Esophagus (tissue), 2 donors: Measurements from ENCODE around the gene CCDC89. TPM values are rescaled to one million over a fixed set of nuclear protein-coding genes. Genes with fewer than 3 reads are reported as not detected.
"Not testable (repeated sequence)": the region's sequence is repeated elsewhere in the genome, so short reads cannot be mapped to it uniquely, and the experiment has no call there.

Experiments used
- H3K27ac ChIP-seq, 2 donors: one replicate each; pipeline ENCODE4 v1.5.1; 2013; ENCODE audit warnings: low read depth in 2 of 2, mild to moderate bottlenecking in 2 of 2, inconsistent platforms in 1 of 2, low read length in 1 of 2, moderate library complexity in 1 of 2
- H3K27me3 ChIP-seq, 2 donors: one replicate each; pipeline ENCODE4 v1.6.1; 2013; ENCODE audit warnings: low read length in 2 of 2, control low read depth in 1 of 2, mild to moderate bottlenecking in 1 of 2; ENCODE audit not compliant: insufficient read depth in 2 of 2, control insufficient read depth in 1 of 2
- H3K36me3 ChIP-seq, 2 donors: one replicate each; pipeline ENCODE4 v1.6.1; 2013; ENCODE audit warnings: low read length in 1 of 2; ENCODE audit not compliant: control insufficient read depth in 2 of 2, insufficient read depth in 2 of 2
- H3K4me1 ChIP-seq, 2 donors: one replicate each; pipeline ENCODE4 v1.6.1; 2013; ENCODE audit warnings: low read length in 1 of 2; ENCODE audit not compliant: control insufficient read depth in 2 of 2, insufficient read depth in 2 of 2
- H3K4me3 ChIP-seq, 2 donors: one replicate each; pipeline ENCODE4 v1.5.1; 2013; ENCODE audit warnings: low read length in 2 of 2, mild to moderate bottlenecking in 2 of 2, low read depth in 1 of 2, moderate library complexity in 1 of 2
- H3K9me3 ChIP-seq, 2 donors: one replicate each; pipeline ENCODE4 v1.6.1; 2013; ENCODE audit warnings: mild to moderate bottlenecking in 2 of 2, low read depth in 1 of 2, low read length in 1 of 2, moderate library complexity in 1 of 2; ENCODE audit not compliant: control insufficient read depth in 2 of 2, insufficient read depth in 1 of 2
- WGBS, 2 donors: extraction: QIAGEN DNeasy Blood & Tissue Kit; methylation state at CpG; one replicate each; pipeline ENCODE4 v1.1.7; 2013; 5-methylcytosine and 5-hydroxymethylcytosine counted together
- polyA plus RNA-seq, 2 donors: library from polyadenylated mRNA; stranded (reverse); fragments of 200-250 nt; gene quantifications; one replicate each; pipeline ENCODE4 v1.2.3, GENCODE V29; 2013
- donor health status: healthy with polysubstance abuse.
- donor health status: Bipolar disorder and iron deficiency.

CCDC89 gene
- polyA plus RNA-seq, 2 donors = 0.08 to 0.14 TPM

DNA sequence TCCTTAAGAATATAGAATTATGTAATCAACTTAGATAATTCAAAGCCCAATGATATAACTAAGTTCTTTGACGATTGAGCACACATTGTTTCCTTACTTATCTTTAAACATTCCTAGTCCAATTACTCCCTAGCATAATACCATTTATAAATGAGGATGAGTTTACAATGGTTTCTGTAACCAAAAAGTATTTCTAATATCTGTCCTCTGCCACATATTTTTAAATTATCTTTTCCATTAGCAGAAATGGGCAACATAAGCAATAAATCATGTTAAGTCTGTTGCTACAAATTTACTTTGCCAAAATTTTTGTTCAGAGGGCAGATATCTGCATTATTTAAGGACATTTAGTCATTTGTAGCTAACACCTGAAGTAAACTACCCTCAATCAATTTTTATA, 27.8 kb downstream of the CCDC89 start:
- Histone ChIP-seq H3K4me1 (no peaks in the 10 kb centered on the region), H3K4me3 (no peak overlapping the region), H3K27ac (no peak overlapping the region), H3K36me3 (peaks cover 0 to 2% of the 10 kb centered on the region in 2 donors), H3K27me3 (no peaks in the 10 kb centered on the region), H3K9me3 (no peaks in the 10 kb centered on the region)
- 34% methylated on average over 1 of the region's 1 CpG for WGBS, 2 donors

DNA sequence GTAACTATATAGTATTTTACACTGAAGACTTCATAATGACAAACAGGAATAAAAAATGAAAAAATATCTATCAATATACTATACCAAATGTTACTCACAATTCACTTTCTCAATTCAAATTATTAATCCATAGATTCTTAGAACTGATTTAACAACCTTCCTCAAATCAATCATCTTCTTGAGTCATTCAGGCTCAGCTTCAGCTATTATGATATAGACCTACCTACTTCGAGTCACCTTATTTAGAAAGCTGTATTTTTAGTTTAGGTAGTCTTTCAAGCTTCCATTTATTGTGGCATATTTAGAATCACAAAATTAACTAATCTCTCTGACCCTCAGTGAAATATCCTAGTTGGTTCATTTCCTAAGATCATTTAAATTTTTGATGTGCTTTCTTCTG, 29.2 kb downstream of the CCDC89 start:
- H3K27ac ChIP-seq = no peak overlapping the region
- peaks cover 0 to 2% of the 10 kb centered on the region in 2 donors for H3K36me3 ChIP-seq
- H3K27me3 ChIP-seq = no peaks in the 10 kb centered on the region
- WGBS, 2 donors = 75 to 84% methylated on average over 1 of the region's 1 CpG
- no peaks in the 10 kb centered on the region for H3K4me1 ChIP-seq
- no peak overlapping the region for H3K4me3 ChIP-seq
- H3K9me3 ChIP-seq = no peaks in the 10 kb centered on the region

DNA sequence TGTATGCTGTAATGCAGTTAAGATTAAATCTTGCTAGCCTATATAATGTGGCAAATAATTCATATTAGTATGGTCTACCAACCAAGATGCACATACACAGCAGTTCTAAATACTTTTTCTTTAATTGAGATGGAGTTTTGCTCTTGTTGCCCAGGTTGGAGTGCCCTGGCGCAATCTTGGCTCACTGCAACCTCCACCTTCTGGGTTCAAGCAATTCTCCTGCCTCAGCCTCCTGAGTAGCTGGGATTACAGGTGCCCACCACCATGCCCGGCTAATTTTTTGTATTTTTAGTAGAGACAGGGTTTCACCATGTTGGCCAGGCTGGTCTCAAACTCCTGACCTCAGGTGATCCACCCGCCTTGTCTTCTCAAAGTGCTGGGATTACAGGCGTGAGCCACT, 31.7 kb downstream of the CCDC89 start:
- not testable (repeated sequence) for H3K4me1 ChIP-seq, H3K4me3 ChIP-seq, H3K27me3 ChIP-seq, H3K9me3 ChIP-seq, H3K27ac ChIP-seq, H3K36me3 ChIP-seq
- 95% methylated on average over 4 of the region's 4 CpGs for WGBS, 2 donors

DNA sequence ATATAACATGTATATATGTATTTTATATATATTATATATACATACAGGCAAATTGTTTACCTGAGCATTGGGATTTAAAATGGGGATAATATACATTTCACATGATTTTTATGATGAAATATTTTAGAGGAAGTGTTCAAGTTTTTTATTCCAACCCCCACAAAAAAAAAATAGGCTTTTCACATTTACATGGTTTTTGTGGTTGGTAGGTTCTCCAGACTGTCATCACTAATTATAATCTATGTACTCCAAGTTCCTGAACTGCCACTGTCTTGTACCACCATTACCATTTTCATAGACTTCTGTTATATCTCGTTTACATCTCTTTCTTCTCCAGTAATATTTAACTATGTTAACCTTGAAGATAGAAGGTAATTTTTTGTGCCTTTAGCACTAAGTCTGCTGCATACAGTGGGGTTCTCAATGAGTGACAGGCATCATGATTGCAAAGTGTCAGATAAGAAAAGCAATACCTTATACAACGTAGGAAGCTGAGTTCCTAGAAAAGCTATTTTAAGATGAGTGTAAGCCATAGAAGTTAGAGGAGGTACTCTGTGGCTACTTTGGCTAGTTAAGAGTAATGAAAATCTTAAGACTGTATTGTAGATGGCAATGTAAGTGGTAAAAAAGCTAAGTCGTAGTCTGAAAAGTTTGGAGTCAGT, 33.1 kb downstream of the CCDC89 start:
- no peaks in the 10 kb centered on the region for H3K4me1 ChIP-seq
- H3K4me3 ChIP-seq = no peak overlapping the region
- H3K27me3 ChIP-seq = no peaks in the 10 kb centered on the region
- H3K9me3 ChIP-seq = no peaks in the 10 kb centered on the region
- WGBS, 2 donors = 57 to 61% methylated on average over 3 of the region's 3 CpGs
- H3K36me3 ChIP-seq = peaks cover 0 to 2% of the 10 kb centered on the region in 2 donors
- no peak overlapping the region for H3K27ac ChIP-seq

DNA sequence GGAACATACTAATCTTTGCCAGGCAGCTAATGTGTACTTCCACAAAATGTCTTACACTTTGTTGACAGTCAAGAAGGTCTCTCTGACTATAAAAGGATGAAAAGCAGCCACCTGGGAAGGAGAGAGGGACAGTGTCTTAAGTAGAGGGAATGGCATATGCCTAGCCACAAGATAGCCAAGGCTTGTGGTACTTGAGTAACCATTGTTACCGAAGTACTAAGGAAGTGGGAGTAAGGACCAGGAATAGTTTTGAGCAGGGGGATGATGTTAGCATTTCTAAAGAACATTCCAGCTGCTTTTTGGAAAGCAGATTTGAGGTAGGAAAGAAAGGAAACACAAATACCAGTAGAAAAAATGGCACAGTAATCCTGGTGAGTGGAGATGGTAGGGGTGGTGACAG, 34.9 kb downstream of the CCDC89 start:
- Histone ChIP-seq H3K4me1 (no peaks in the 10 kb centered on the region), H3K27ac (no peak overlapping the region), H3K36me3 (no peaks in the 10 kb centered on the region), H3K27me3 (no peaks in the 10 kb centered on the region), H3K4me3 (no peak overlapping the region), H3K9me3 (no peaks in the 10 kb centered on the region)
- WGBS, 2 donors = 88 to 96% methylated on average over 1 of the region's 1 CpG

DNA sequence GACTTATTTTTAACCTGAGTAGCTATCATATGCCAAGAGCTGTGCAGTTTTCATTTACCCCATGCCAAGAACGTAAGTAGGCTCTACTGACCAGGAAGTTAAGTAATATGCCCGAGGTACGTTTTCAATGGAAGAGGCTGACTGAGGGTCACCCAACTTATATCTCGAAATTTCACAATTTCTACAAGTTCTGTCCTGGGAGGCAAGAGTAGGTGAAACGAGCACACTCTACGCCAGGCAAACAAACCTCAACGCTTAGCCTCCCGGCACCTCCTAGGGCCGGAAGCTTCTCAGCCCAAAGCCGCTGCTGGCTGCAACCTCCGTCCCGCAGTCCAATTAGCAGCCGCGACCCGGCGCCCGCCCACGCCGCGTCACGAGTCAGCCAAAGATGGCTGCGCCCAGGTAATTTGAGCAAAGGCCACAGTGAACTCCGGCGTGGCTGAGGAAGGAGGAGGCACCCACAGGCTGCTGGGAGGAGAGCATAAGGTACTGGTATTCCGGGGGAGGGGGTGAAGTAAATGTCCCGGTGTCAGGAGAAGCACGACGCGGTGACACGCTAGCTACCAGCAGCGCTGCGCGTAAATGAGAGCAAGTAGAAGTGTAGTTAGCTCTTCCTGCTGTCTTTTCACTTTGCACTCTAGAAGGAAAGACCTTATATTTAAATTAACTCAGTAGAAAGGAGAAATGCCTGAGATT, 38.2 kb downstream of the CCDC89 start, which contains the start of gene TMEM126A:
TMEM126A (plus strand) TSS at position 364 of the 696 bp plus-strand sequence. CDS start 2,289 bp downstream, outside the sequence.
- H3K9me3 ChIP-seq = no peaks in the 10 kb centered on the region
- peak within 1 kb of the TSS; percentile 70 to 94 for H3K27ac ChIP-seq
- H3K4me1 ChIP-seq = no peaks in the 10 kb centered on the region
- peak within 1 kb of the TSS; percentile 64 to 71 for H3K4me3 ChIP-seq
- 0 to 1% methylated on average over 33 of the region's 33 CpGs for WGBS, 2 donors
- peaks cover 0 to 4% of the 10 kb centered on the region in 2 donors for H3K27me3 ChIP-seq
- H3K36me3 ChIP-seq = no peaks in the 10 kb centered on the region

DNA sequence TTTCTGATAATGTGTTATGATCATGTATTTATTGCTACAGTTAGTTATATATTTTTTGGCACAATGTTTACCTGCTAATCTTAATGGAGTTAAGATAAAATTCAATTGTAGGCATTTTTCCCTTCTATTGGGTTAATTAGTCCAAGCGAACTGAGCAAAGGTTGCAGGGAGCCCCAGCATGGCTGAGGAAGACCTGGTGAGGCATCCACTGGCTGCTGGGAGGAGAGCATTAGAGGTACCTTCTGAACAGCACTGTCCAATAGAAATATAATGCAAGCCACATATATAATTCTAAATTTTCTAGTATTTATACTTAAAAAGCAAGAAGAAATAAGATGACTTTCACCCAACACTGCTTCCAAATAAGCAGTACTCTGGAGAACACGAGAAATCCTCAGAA, 38.9 kb downstream of the CCDC89 start:
- Histone ChIP-seq H3K4me3 (peak overlapping the region; percentile 64 to 71), H3K4me1 (no peaks in the 10 kb centered on the region), H3K36me3 (no peaks in the 10 kb centered on the region), H3K27ac (peak overlapping the region in 1 of 2 donors; percentile 46), H3K9me3 (no peaks in the 10 kb centered on the region), H3K27me3 (peaks cover 0 to 4% of the 10 kb centered on the region in 2 donors)
- WGBS, 2 donors = 17 to 40% methylated on average over 2 of the region's 2 CpGs

DNA sequence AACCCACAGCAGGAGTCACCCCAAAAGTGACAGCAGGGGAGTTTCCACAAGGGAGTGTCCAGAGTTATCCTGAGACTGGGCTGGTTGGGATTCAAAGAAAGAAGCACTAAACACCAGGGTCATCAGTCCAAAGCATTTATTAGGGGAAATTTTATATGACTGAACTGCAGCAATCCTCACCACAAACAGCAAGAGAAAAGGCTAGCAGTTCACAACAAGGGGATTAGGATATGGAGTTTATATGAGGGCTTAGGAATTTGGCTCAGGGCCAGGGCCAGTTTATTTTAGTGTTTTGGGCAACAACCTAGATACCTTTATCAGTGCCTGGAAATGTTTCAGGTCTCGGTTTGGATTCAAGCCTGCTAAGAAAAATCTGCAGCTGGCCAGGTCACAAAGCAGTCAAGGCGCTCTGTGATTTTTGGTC, 42.8 kb downstream of the CCDC89 start:
- Histone ChIP-seq H3K36me3 (no peaks in the 10 kb centered on the region), H3K27ac (no peak overlapping the region), H3K4me1 (no peaks in the 10 kb centered on the region), H3K27me3 (peaks cover 0 to 4% of the 10 kb centered on the region in 2 donors), H3K9me3 (no peaks in the 10 kb centered on the region), H3K4me3 (no peak overlapping the region)
- 39 to 47% methylated on average over 2 of the region's 2 CpGs for WGBS, 2 donors

DNA sequence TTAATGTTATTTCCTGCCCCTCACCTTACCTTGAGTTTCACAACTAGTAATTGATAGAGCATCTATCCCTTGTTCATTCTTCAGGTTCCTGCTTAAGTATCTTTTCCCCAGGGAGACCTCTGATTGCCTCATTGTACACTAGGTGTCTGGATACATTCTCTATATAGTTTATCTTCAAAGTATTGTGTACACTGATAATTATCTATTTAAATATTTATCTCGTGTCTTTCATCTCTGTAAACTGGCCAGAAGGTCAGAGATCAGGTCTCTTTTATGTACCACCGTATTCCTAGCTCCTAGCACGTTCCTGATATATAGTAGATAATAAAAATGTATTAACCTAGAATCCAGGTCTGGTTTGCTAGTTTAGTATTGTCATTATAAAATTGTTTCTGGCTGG, 51.2 kb downstream of the CCDC89 start:
- 68 to 85% methylated on average over 3 of the region's 3 CpGs for WGBS, 2 donors
- H3K36me3 ChIP-seq = peaks cover 0 to 3% of the 10 kb centered on the region in 2 donors
- H3K4me1 ChIP-seq = no peaks in the 10 kb centered on the region
- H3K9me3 ChIP-seq = no peaks in the 10 kb centered on the region
- H3K27me3 ChIP-seq = no peaks in the 10 kb centered on the region
- no peak overlapping the region for H3K27ac ChIP-seq
- H3K4me3 ChIP-seq = no peak overlapping the region
